ENCODE data around the gene SLC49A4. TPM values are rescaled to one million over a fixed set of nuclear protein-coding genes. Genes with fewer than 3 reads are reported as not detected.
"Not testable (repeated sequence)": the region's sequence is repeated elsewhere in the genome, so short reads cannot be mapped to it uniquely, and the experiment has no call there.

Gene SLC49A4
- total RNA-seq = 21.4 TPM

GRCh38 chr3:122794779-122795673, at the start of gene SLC49A4:
Gene SLC49A4, plus strand, starts transcription at chr3:122795069. Its CDS starts 124 bp downstream, at chr3:122795193.
- DNase-seq = peak; percentile 87

- DNase-seq = no peak
Measured at GRCh38 chr3:122745369-122746021, 49.4 kb upstream of the SLC49A4 start.

- not testable (repeated sequence) for DNase-seq
Measured at GRCh38 chr3:122747295-122747694, 47.6 kb upstream of the SLC49A4 start.

GRCh38 chr3:122748347-122748746, 46.5 kb upstream of the SLC49A4 start:
- no peak for DNase-seq

- peak; percentile 18 for DNase-seq
Measured at GRCh38 chr3:122754929-122755328, 39.9 kb upstream of the SLC49A4 start.

- no peak for DNase-seq
Measured at GRCh38 chr3:122755491-122755890, 39.4 kb upstream of the SLC49A4 start.

GRCh38 chr3:122758877-122759560, 35.9 kb upstream of the SLC49A4 start:
- DNase-seq = no peak

GRCh38 chr3:122760453-122761271, 34.2 kb upstream of the SLC49A4 start:
- DNase-seq = no peak

- DNase-seq = no peak
Measured at GRCh38 chr3:122766430-122766829, 28.4 kb upstream of the SLC49A4 start.

GRCh38 chr3:122767540-122768372, 27.1 kb upstream of the SLC49A4 start:
- no peak for DNase-seq

GRCh38 chr3:122770521-122771202, 24.2 kb upstream of the SLC49A4 start:
- DNase-seq = no peak

- DNase-seq = no peak
Measured at GRCh38 chr3:122772827-122773226, 22.0 kb upstream of the SLC49A4 start.

- no peak for DNase-seq
Measured at GRCh38 chr3:122773944-122774509, 20.8 kb upstream of the SLC49A4 start.

GRCh38 chr3:122774564-122774963, 20.3 kb upstream of the SLC49A4 start:
- DNase-seq = no peak

- no peak for DNase-seq
Measured at GRCh38 chr3:122776675-122777468, 18.0 kb upstream of the SLC49A4 start.

GRCh38 chr3:122777563-122777962, 17.3 kb upstream of the SLC49A4 start:
- DNase-seq = no peak

- no peak for DNase-seq
Measured at GRCh38 chr3:122782804-122783203, 12.1 kb upstream of the SLC49A4 start.

- no peak for DNase-seq
Measured at GRCh38 chr3:122784436-122784835, 10.4 kb upstream of the SLC49A4 start.

GRCh38 chr3:122785231-122785630, 9.6 kb upstream of the SLC49A4 start:
- DNase-seq = no peak

Measured in tongue (tissue), 2 donors.